ENCODE measurements around the gene EMC8. TPM values are rescaled to one million over a fixed set of nuclear protein-coding genes. Genes with fewer than 3 reads are reported as not detected.

Gene EMC8
- total and polyA plus RNA-seq, 4 donors, result 12.0 to 12.4 (median 12.2) TPM

DNA sequence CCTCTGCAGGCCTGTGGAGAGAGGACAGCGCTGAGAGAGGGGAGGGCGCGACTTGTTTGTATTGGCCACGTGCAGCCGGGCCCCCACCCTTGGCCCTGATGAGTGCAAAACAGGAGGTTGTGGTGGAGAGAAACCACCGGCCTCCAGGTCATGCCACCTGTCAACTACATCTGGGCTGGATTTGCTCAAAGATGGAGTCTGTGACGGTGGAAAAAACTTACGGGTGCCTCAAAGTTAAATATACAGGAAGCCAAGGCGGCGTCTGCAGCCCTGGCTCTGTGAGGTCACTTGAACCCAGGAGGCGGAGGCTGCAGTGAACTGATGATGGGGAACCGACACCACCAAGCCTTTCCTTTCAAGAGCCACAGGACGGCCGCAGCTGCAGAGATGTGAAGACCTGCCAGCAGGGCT, 64.1 kb downstream of the EMC8 start (continued):
- TF ChIP-seq, protein P1, sequence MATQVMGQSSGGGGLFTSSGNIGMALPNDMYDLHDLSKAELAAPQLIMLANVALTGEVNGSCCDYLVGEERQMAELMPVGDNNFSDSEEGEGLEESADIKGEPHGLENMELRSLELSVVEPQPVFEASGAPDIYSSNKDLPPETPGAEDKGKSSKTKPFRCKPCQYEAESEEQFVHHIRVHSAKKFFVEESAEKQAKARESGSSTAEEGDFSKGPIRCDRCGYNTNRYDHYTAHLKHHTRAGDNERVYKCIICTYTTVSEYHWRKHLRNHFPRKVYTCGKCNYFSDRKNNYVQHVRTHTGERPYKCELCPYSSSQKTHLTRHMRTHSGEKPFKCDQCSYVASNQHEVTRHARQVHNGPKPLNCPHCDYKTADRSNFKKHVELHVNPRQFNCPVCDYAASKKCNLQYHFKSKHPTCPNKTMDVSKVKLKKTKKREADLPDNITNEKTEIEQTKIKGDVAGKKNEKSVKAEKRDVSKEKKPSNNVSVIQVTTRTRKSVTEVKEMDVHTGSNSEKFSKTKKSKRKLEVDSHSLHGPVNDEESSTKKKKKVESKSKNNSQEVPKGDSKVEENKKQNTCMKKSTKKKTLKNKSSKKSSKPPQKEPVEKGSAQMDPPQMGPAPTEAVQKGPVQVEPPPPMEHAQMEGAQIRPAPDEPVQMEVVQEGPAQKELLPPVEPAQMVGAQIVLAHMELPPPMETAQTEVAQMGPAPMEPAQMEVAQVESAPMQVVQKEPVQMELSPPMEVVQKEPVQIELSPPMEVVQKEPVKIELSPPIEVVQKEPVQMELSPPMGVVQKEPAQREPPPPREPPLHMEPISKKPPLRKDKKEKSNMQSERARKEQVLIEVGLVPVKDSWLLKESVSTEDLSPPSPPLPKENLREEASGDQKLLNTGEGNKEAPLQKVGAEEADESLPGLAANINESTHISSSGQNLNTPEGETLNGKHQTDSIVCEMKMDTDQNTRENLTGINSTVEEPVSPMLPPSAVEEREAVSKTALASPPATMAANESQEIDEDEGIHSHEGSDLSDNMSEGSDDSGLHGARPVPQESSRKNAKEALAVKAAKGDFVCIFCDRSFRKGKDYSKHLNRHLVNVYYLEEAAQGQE (IDR thresholded peaks at IDR 0.05), result no peak
- TF ChIP-seq RAD21 (IDR thresholded peaks at IDR 0.05) (no peak), HNF4G (IDR thresholded peaks at IDR 0.05) (no peak)
- TF ChIP-seq, protein P2, sequence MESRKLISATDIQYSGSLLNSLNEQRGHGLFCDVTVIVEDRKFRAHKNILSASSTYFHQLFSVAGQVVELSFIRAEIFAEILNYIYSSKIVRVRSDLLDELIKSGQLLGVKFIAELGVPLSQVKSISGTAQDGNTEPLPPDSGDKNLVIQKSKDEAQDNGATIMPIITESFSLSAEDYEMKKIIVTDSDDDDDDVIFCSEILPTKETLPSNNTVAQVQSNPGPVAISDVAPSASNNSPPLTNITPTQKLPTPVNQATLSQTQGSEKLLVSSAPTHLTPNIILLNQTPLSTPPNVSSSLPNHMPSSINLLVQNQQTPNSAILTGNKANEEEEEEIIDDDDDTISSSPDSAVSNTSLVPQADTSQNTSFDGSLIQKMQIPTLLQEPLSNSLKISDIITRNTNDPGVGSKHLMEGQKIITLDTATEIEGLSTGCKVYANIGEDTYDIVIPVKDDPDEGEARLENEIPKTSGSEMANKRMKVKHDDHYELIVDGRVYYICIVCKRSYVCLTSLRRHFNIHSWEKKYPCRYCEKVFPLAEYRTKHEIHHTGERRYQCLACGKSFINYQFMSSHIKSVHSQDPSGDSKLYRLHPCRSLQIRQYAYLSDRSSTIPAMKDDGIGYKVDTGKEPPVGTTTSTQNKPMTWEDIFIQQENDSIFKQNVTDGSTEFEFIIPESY (IDR thresholded peaks at IDR 0.05), result no peak

DNA sequence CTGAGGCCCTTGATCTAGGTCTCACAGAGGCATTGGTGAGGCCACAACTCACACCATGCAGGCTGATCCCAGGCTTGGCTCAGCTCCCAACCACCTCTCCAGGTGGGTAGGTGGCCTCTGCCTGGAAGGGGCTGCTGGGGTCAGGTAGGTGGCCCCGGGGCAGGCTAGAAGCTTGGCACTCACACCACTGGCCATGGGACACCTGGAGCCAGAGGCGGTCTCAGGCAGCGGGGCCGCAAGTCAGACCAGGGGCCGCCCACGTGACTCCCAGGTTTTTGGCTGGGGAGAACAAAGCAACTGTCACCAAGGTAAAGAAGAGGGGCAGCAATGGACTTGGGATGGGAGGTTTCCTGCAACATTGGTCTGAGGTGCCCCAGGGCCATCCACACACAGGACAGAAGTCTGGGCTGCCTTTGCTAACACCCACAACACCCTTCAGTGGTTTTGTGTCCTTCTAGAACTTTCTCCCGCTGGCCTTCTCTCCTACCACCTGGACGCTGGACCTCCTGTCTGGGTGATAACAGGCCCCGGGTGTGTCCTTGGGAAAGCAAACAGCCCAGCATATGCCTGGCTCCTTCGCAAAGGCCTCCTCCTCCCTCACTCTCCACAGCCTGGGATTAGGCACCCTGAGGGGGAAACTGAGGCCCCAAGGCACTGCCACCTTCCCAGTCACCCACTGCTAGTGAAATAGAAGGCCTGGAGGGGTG, 64.9 kb downstream of the EMC8 start:
- H3K4me1 ChIP-seq (ENCODE audit: control insufficient read depth in 4 of 4, insufficient read depth in 4 of 4, low read length in 3 of 4), result no peaks in the 10 kb centered on the region
- WGBS, result 79% methylated on average over 10 of the region's 10 CpGs
- no peak for TF ChIP-seq HNF4G (IDR thresholded peaks at IDR 0.05)
- TF ChIP-seq, protein P2 (IDR thresholded peaks at IDR 0.05), result no peak
- TF ChIP-seq FOXA2 (IDR thresholded peaks at IDR 0.05), result no peak
- TF ChIP-seq EGR1 (IDR thresholded peaks at IDR 0.05; ENCODE audit: low read depth in 2 of 2), result no peak
- TF ChIP-seq RXRA (IDR thresholded peaks at IDR 0.05), result no peak
- TF ChIP-seq, protein P3, sequence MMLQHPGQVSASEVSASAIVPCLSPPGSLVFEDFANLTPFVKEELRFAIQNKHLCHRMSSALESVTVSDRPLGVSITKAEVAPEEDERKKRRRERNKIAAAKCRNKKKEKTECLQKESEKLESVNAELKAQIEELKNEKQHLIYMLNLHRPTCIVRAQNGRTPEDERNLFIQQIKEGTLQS (IDR thresholded peaks at IDR 0.05), result no peak
- no peak for TF ChIP-seq SP1 (IDR thresholded peaks at IDR 0.05)
- TF ChIP-seq, protein P1 (IDR thresholded peaks at IDR 0.05), result no peak
- TF ChIP-seq FOXA1 (IDR thresholded peaks at IDR 0.05), result no peak
- TF ChIP-seq, protein P4, sequence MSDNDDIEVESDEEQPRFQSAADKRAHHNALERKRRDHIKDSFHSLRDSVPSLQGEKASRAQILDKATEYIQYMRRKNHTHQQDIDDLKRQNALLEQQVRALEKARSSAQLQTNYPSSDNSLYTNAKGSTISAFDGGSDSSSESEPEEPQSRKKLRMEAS (IDR thresholded peaks at IDR 0.05), result no peak
- no peak for TF ChIP-seq RAD21 (IDR thresholded peaks at IDR 0.05)
- TF ChIP-seq YY1 (IDR thresholded peaks at IDR 0.05), result no peak
- no peak for TF ChIP-seq NR2F2 (IDR thresholded peaks at IDR 0.05)
- TF ChIP-seq JUND (IDR thresholded peaks at IDR 0.05), result no peak
- no peak for TF ChIP-seq TAF1 (conservative IDR thresholded peaks at IDR 0.05)
- TF ChIP-seq HNF4A (conservative IDR thresholded peaks at IDR 0.05), result no peak
- TF ChIP-seq GABPA (IDR thresholded peaks at IDR 0.05 in 1 of 2, conservative IDR thresholded peaks at IDR 0.05 in 1 of 2), result no peak
- H3K9ac ChIP-seq (ENCODE audit: low read depth in 1 of 2, low read length in 2 of 2), result no peak overlapping the region
- no peaks in the 10 kb centered on the region for H3K27me3 ChIP-seq (ENCODE audit: control insufficient read depth in 4 of 4, insufficient read depth in 4 of 4, low read length in 3 of 4)
- no peaks in the 10 kb centered on the region for H3K36me3 ChIP-seq (ENCODE audit: control insufficient read depth in 4 of 4, insufficient read depth in 3 of 4, low read depth in 1 of 4, low read length in 3 of 4)
- no peaks in the 10 kb centered on the region for H3K9me3 ChIP-seq (ENCODE audit: control insufficient read depth in 4 of 4, low read length in 3 of 4)
- H3K4me3 ChIP-seq (ENCODE audit: low read depth in 1 of 3, low read length in 3 of 3), result no peak overlapping the region
- no peak for DNase-seq (ENCODE audit: low spot score)
- no peak overlapping the region for H3K27ac ChIP-seq (ENCODE audit: low read depth in 1 of 2, low read length in 2 of 2)

All from liver (tissue), 9 donors.